ENCODE measurements around the gene ACR.

The ACR gene

GRCh38 chr22:50729391-50730012 lies 8.5 kb upstream of the ACR start:
- peaks cover 59% of the 10 kb centered on the region for H3K27me3 ChIP-seq (ENCODE audit: control insufficient read depth, insufficient read depth, low read length)
- no peak overlapping the region for H3K4me3 ChIP-seq (ENCODE audit: low read depth, low read length)
- H3K4me1 ChIP-seq (ENCODE audit: control insufficient read depth, insufficient read depth, low read length): no peaks in the 10 kb centered on the region
- H3K36me3 ChIP-seq (ENCODE audit: control insufficient read depth, insufficient read depth, low read length): no peaks in the 10 kb centered on the region
- no peaks in the 10 kb centered on the region for H3K9me3 ChIP-seq (ENCODE audit: control insufficient read depth, insufficient read depth, low read length)
- H3K9ac ChIP-seq (ENCODE audit: low read depth, low read length): no peak overlapping the region
- no peak overlapping the region for H3K27ac ChIP-seq (ENCODE audit: low read depth, low read length)

GRCh38 chr22:50730013-50730891 lies 7.8 kb upstream of the ACR start:
- H3K27me3 ChIP-seq (ENCODE audit: control insufficient read depth, insufficient read depth, low read length): peaks cover 66% of the 10 kb centered on the region
- H3K36me3 ChIP-seq (ENCODE audit: control insufficient read depth, insufficient read depth, low read length): no peaks in the 10 kb centered on the region
- no peak overlapping the region for H3K27ac ChIP-seq (ENCODE audit: low read depth, low read length)
- no peak overlapping the region for H3K9ac ChIP-seq (ENCODE audit: low read depth, low read length)
- H3K4me3 ChIP-seq (ENCODE audit: low read depth, low read length): no peak overlapping the region
- H3K9me3 ChIP-seq (ENCODE audit: control insufficient read depth, insufficient read depth, low read length): no peaks in the 10 kb centered on the region
- H3K4me1 ChIP-seq (ENCODE audit: control insufficient read depth, insufficient read depth, low read length): no peaks in the 10 kb centered on the region

- no peak overlapping the region for H3K9ac ChIP-seq (ENCODE audit: low read depth, low read length)
- peaks cover 74% of the 10 kb centered on the region for H3K27me3 ChIP-seq (ENCODE audit: control insufficient read depth, insufficient read depth, low read length)
- no peak overlapping the region for H3K4me3 ChIP-seq (ENCODE audit: low read depth, low read length)
- no peak overlapping the region for H3K27ac ChIP-seq (ENCODE audit: low read depth, low read length)
- no peaks in the 10 kb centered on the region for H3K9me3 ChIP-seq (ENCODE audit: control insufficient read depth, insufficient read depth, low read length)
- no peaks in the 10 kb centered on the region for H3K36me3 ChIP-seq (ENCODE audit: control insufficient read depth, insufficient read depth, low read length)
- H3K4me1 ChIP-seq (ENCODE audit: control insufficient read depth, insufficient read depth, low read length): no peaks in the 10 kb centered on the region
Observed at GRCh38 chr22:50730941-50731661, 6.9 kb upstream of the ACR start.

GRCh38 chr22:50731811-50732624 lies 6.0 kb upstream of the ACR start:
- H3K36me3 ChIP-seq (ENCODE audit: control insufficient read depth, insufficient read depth, low read length): no peaks in the 10 kb centered on the region
- H3K4me3 ChIP-seq (ENCODE audit: low read depth, low read length): no peak overlapping the region
- no peak overlapping the region for H3K9ac ChIP-seq (ENCODE audit: low read depth, low read length)
- no peak overlapping the region for H3K27ac ChIP-seq (ENCODE audit: low read depth, low read length)
- peaks cover 83% of the 10 kb centered on the region for H3K27me3 ChIP-seq (ENCODE audit: control insufficient read depth, insufficient read depth, low read length)
- no peaks in the 10 kb centered on the region for H3K4me1 ChIP-seq (ENCODE audit: control insufficient read depth, insufficient read depth, low read length)
- H3K9me3 ChIP-seq (ENCODE audit: control insufficient read depth, insufficient read depth, low read length): no peaks in the 10 kb centered on the region

GRCh38 chr22:50732681-50733080 lies 5.3 kb upstream of the ACR start:
- no peak overlapping the region for H3K9ac ChIP-seq (ENCODE audit: low read depth, low read length)
- H3K27ac ChIP-seq (ENCODE audit: low read depth, low read length): no peak overlapping the region
- no peaks in the 10 kb centered on the region for H3K4me1 ChIP-seq (ENCODE audit: control insufficient read depth, insufficient read depth, low read length)
- H3K9me3 ChIP-seq (ENCODE audit: control insufficient read depth, insufficient read depth, low read length): no peaks in the 10 kb centered on the region
- no peaks in the 10 kb centered on the region for H3K36me3 ChIP-seq (ENCODE audit: control insufficient read depth, insufficient read depth, low read length)
- no peak overlapping the region for H3K4me3 ChIP-seq (ENCODE audit: low read depth, low read length)
- H3K27me3 ChIP-seq (ENCODE audit: control insufficient read depth, insufficient read depth, low read length): peaks cover 88% of the 10 kb centered on the region

- no peaks in the 10 kb centered on the region for H3K36me3 ChIP-seq (ENCODE audit: control insufficient read depth, insufficient read depth, low read length)
- no peak overlapping the region for H3K4me3 ChIP-seq (ENCODE audit: low read depth, low read length)
- peaks cover 93% of the 10 kb centered on the region for H3K27me3 ChIP-seq (ENCODE audit: control insufficient read depth, insufficient read depth, low read length)
- H3K4me1 ChIP-seq (ENCODE audit: control insufficient read depth, insufficient read depth, low read length): no peaks in the 10 kb centered on the region
- H3K27ac ChIP-seq (ENCODE audit: low read depth, low read length): no peak overlapping the region
- H3K9me3 ChIP-seq (ENCODE audit: control insufficient read depth, insufficient read depth, low read length): no peaks in the 10 kb centered on the region
- H3K9ac ChIP-seq (ENCODE audit: low read depth, low read length): no peak overlapping the region
Observed at GRCh38 chr22:50733521-50734342, 4.3 kb upstream of the ACR start.

- Histone ChIP-seq H3K27me3 (ENCODE audit: control insufficient read depth, insufficient read depth, low read length) (peaks cover 95% of the 10 kb centered on the region), H3K27ac (ENCODE audit: low read depth, low read length) (no peak overlapping the region)
Observed at GRCh38 chr22:50734343-50734771, 3.6 kb upstream of the ACR start.

GRCh38 chr22:50734986-50735738 lies 2.8 kb upstream of the ACR start:
- H3K27ac ChIP-seq (ENCODE audit: low read depth, low read length): no peak overlapping the region
- H3K36me3 ChIP-seq (ENCODE audit: control insufficient read depth, insufficient read depth, low read length): no peaks in the 10 kb centered on the region
- H3K9ac ChIP-seq (ENCODE audit: low read depth, low read length): no peak overlapping the region
- H3K4me3 ChIP-seq (ENCODE audit: low read depth, low read length): no peak overlapping the region
- peaks cover 92% of the 10 kb centered on the region for H3K27me3 ChIP-seq (ENCODE audit: control insufficient read depth, insufficient read depth, low read length)
- no peaks in the 10 kb centered on the region for H3K4me1 ChIP-seq (ENCODE audit: control insufficient read depth, insufficient read depth, low read length)
- H3K9me3 ChIP-seq (ENCODE audit: control insufficient read depth, insufficient read depth, low read length): no peaks in the 10 kb centered on the region

More at GRCh38 chr22:50734343-50734771, 3.6 kb upstream of the ACR start:
- Histone ChIP-seq H3K4me1 (ENCODE audit: control insufficient read depth, insufficient read depth, low read length) (no peaks in the 10 kb centered on the region), H3K4me3 (ENCODE audit: low read depth, low read length) (no peak overlapping the region), H3K9ac (ENCODE audit: low read depth, low read length) (no peak overlapping the region), H3K36me3 (ENCODE audit: control insufficient read depth, insufficient read depth, low read length) (no peaks in the 10 kb centered on the region), H3K9me3 (ENCODE audit: control insufficient read depth, insufficient read depth, low read length) (no peaks in the 10 kb centered on the region)

GRCh38 chr22:50735739-50736030 lies 2.3 kb upstream of the ACR start:
- H3K36me3 ChIP-seq (ENCODE audit: control insufficient read depth, insufficient read depth, low read length): no peaks in the 10 kb centered on the region
- H3K9me3 ChIP-seq (ENCODE audit: control insufficient read depth, insufficient read depth, low read length): no peaks in the 10 kb centered on the region
- peaks cover 90% of the 10 kb centered on the region for H3K27me3 ChIP-seq (ENCODE audit: control insufficient read depth, insufficient read depth, low read length)
- no peak overlapping the region for H3K9ac ChIP-seq (ENCODE audit: low read depth, low read length)
- H3K4me1 ChIP-seq (ENCODE audit: control insufficient read depth, insufficient read depth, low read length): no peaks in the 10 kb centered on the region
- H3K4me3 ChIP-seq (ENCODE audit: low read depth, low read length): no peak overlapping the region
- no peak overlapping the region for H3K27ac ChIP-seq (ENCODE audit: low read depth, low read length)

All from HUES48 (cell line).